Adrenal gland (tissue), 12 donors: ENCODE measurements around the gene PRPF19. TPM values are rescaled to one million over a fixed set of nuclear protein-coding genes. Genes with fewer than 3 reads are reported as not detected.
"Not testable (repeated sequence)": the region's sequence is repeated elsewhere in the genome, so short reads cannot be mapped to it uniquely, and the experiment has no call there.

Experiments
- DNase-seq, 7 donors: peaks; one replicate each; pipeline ENCODE4 v3.0.0-alpha.2; 2019 to 2020
- H3K27ac ChIP-seq, 5 donors: fragments of 200-600 bp; sonication (generic) in 4 of 5; 1 replicate in 3 of 5; 2 replicates in 2 of 5; pipeline versions ENCODE4 v1.5.1 to v1.8.0; 2016 to 2020; ENCODE audit warnings: mild to moderate bottlenecking in 1 of 5
- H3K27me3 ChIP-seq: fragments of 200-600 bp; 2 replicates; pipeline ENCODE4 v1.8.0; 2021
- H3K36me3 ChIP-seq, 2 donors: fragments of 200-600 bp; replicated peaks in 1 of 2; 1 replicate in 1 of 2; 2 replicates in 1 of 2; pipeline versions ENCODE4 v1.5.1 to v1.8.0; 2018 to 2022
- H3K4me1 ChIP-seq, 2 donors: fragments of 200-600 bp; replicated peaks in 1 of 2; 1 replicate in 1 of 2; 2 replicates in 1 of 2; pipeline versions ENCODE4 v1.5.1 to v1.8.0; 2018 to 2021
- H3K4me3 ChIP-seq, 4 donors: fragments of 200-600 bp; sonication (generic) in 3 of 4; one replicate each; pipeline ENCODE4 v1.5.1; 2016 to 2018
- H3K9me3 ChIP-seq, 3 donors: fragments of 200-600 bp; sonication (generic) in 1 of 3; replicated peaks in 1 of 3; 1 replicate in 2 of 3; 2 replicates in 1 of 3; pipeline versions ENCODE4 v1.5.1 to v1.8.0; 2016 to 2021
- CTCF ChIP-seq, 6 experiments: fragments of 450-650 bp in 4 of 6; fragments of 200-600 bp in 2 of 6; sonication (generic) in 1 of 6; IDR thresholded peaks; 1 replicate in 5 of 6; 2 replicates in 1 of 6; pipeline versions ENCODE4 v1.5.1 to v1.8.0; 2016 to 2021; ENCODE audit warnings: antibody characterized with exemption in 6 of 6, mild to moderate bottlenecking in 2 of 6, moderate library complexity in 1 of 6
- POLR2A ChIP-seq, 2 donors: fragments of 450-650 bp; IDR thresholded peaks; one replicate each; pipeline ENCODE4 v1.6.1; 2017; ENCODE audit warnings: antibody characterized with exemption in 2 of 2, mild to moderate bottlenecking in 2 of 2, moderate library complexity in 1 of 2
- WGBS, 4 donors: extraction: QIAGEN DNeasy Blood & Tissue Kit in 2 of 4; methylation state at CpG; one replicate each; pipeline versions ENCODE4 v1.1.5 to v1.1.7; 2013 to 2017; 5-methylcytosine and 5-hydroxymethylcytosine counted together
- intact Hi-C, 2 donors: fragments of 100-400 bp; cut with DNase I; formaldehyde crosslinking; loops; one replicate each; pipeline versions ENCODE4 v1.14.1 to v1.15.0; 2022 to 2023
- polyA plus RNA-seq, 3 donors: library from polyadenylated mRNA; stranded (reverse); fragments of 200-250 nt in 2 of 3; fragments of 350-450 nt in 1 of 3; fragmentation: Illumina TruSeq in 1 of 3; extraction: RNeasy Lipid Tissue Mini Kit (QIAGEN cat#74804) in 1 of 3; gene quantifications; one replicate each; pipeline ENCODE4 v1.2.3, GENCODE V29; 2013 to 2014
- total RNA-seq, 9 donors: library from RNA; depleted of rRNA in 4 of 9; stranded (reverse); fragments of >200 nt in 4 of 9; fragments of 120-200 nt in 1 of 9; fragmentation: NEBNext Ultra II Directional in 1 of 9; extraction: Animal tissue kit (Norgen Biotek cat#: 25700) in 1 of 9; gene quantifications; one replicate each; pipeline versions ENCODE4 v1.1.0 to v1.2.4, GENCODE V29; 2013 to 2023
- donor health status: healthy with polysubstance abuse.
- donor health status: Bipolar disorder and iron deficiency.
- donor health status: DM: yes; HTN: yes; CAD: no.
- donor health status: DM: no; HTN: no; CAD: no.
- donor health status: DM: no; HTN: no; CAD: no.
- donor health status: DM: yes; HTN: yes; CAD: no.

PRPF19 gene
- total and polyA plus RNA-seq, 12 donors: 45.5 to 129 (median 100.0) TPM

- intact Hi-C loops: no loop called here
- peaks cover 8 to 23% of the 10 kb centered on the region in 2 donors for H3K4me1 ChIP-seq
- no peak for DNase-seq
Observed at GRCh38 chr11:60910711-60911380, 4.5 kb upstream of the PRPF19 start.

GRCh38 chr11:60910281-60910687 is 3.9 kb upstream of the PRPF19 start:
- peak in 1 of 7 donors; percentile 35 for DNase-seq
- Histone ChIP-seq H3K4me1 (peaks cover 10 to 20% of the 10 kb centered on the region in 2 donors), H3K4me3 (no peak overlapping the region), H3K27me3 (no peaks in the 10 kb centered on the region), H3K9me3 (no peaks in the 10 kb centered on the region), H3K27ac (peak overlapping the region in 2 of 5 donors; percentile 13 to 69), H3K36me3 (no peaks in the 10 kb centered on the region)
- intact Hi-C loops: no loop called here
- no peak for TF ChIP-seq CTCF (IDR thresholded peaks at IDR 0.05)
- TF ChIP-seq POLR2A (IDR thresholded peaks at IDR 0.05): no peak
- 54 to 86% (median 70%) methylated on average over 3 of the region's 3 CpGs for WGBS, 4 donors

More at GRCh38 chr11:60910711-60911380, 4.5 kb upstream of the PRPF19 start:
- TF ChIP-seq CTCF (IDR thresholded peaks at IDR 0.05) (peak in 2 of 6 experiments; percentile 20 to 21), POLR2A (IDR thresholded peaks at IDR 0.05) (no peak)
- Histone ChIP-seq H3K9me3 (no peaks in the 10 kb centered on the region), H3K27me3 (no peaks in the 10 kb centered on the region), H3K4me3 (no peak overlapping the region), H3K27ac (peak overlapping the region in 2 of 5 donors; percentile 13 to 69), H3K36me3 (no peaks in the 10 kb centered on the region)
- 47 to 58% (median 55%) methylated on average over 5 of the region's 5 CpGs for WGBS, 4 donors

GRCh38 chr11:60909680-60910280 is 3.4 kb upstream of the PRPF19 start:
- H3K4me3 ChIP-seq, H3K27me3 ChIP-seq, H3K9me3 ChIP-seq, H3K27ac ChIP-seq, intact Hi-C loops, H3K36me3 ChIP-seq, DNase-seq: not testable (repeated sequence)
- peaks cover 14 to 20% of the 10 kb centered on the region in 2 donors for H3K4me1 ChIP-seq
- 49 to 82% (median 66%) methylated on average over 3 of the region's 3 CpGs for WGBS, 4 donors

- intact Hi-C loops: no loop called here
- Histone ChIP-seq H3K4me1 (peaks cover 21 to 28% of the 10 kb centered on the region in 2 donors), H3K27me3 (no peaks in the 10 kb centered on the region), H3K4me3 (no peak overlapping the region), H3K36me3 (no peaks in the 10 kb centered on the region), H3K9me3 (no peaks in the 10 kb centered on the region), H3K27ac (no peak overlapping the region)
- WGBS, 4 donors: 29 to 62% (median 47%) methylated on average over 1 of the region's 1 CpG
- TF ChIP-seq POLR2A (IDR thresholded peaks at IDR 0.05) (no peak), CTCF (IDR thresholded peaks at IDR 0.05) (no peak)
- no peak for DNase-seq
Observed at GRCh38 chr11:60908803-60909202, 2.4 kb upstream of the PRPF19 start.
